Natural killer cell (primary cell): ENCODE results near the gene PNCK. TPM values are rescaled to one million over a fixed set of nuclear protein-coding genes. Genes with fewer than 3 reads are reported as not detected.

Experiments
- ATAC-seq, 3 donors: fragments of 150-1000 bp in 2 of 3; fragments of 200-7000 bp in 1 of 3; cut with Tn5 transposase; 1 replicate in 1 of 3; 2 replicates in 2 of 3; pipeline ENCODE4 v1.10.0; 2021; ENCODE audit warnings: mild to moderate bottlenecking in 2 of 3, moderate library complexity in 2 of 3
- DNase-seq, 2 donors: peaks; one replicate each; pipeline versions ENCODE4 v3.0.0 to v3.0.0-alpha.2; 2013 to 2021; ENCODE audit warnings: mixed read lengths in 1 of 2
- H3K27ac ChIP-seq: one replicate; pipeline ENCODE4 v1.5.1; 2013; ENCODE audit warnings: mild to moderate bottlenecking, low read length
- H3K27me3 ChIP-seq: one replicate; pipeline ENCODE4 v1.6.1; 2013; ENCODE audit warnings: low read length; ENCODE audit not compliant: control insufficient read depth, insufficient read depth
- H3K36me3 ChIP-seq: one replicate; pipeline ENCODE4 v1.6.1; 2013; ENCODE audit warnings: low read length; ENCODE audit not compliant: control insufficient read depth, insufficient read depth
- H3K4me1 ChIP-seq: one replicate; pipeline ENCODE4 v1.6.1; 2013; ENCODE audit warnings: low read length; ENCODE audit not compliant: control insufficient read depth, insufficient read depth
- H3K4me3 ChIP-seq: one replicate; pipeline ENCODE4 v1.5.1; 2013; ENCODE audit warnings: low read length
- H3K9me3 ChIP-seq: one replicate; pipeline ENCODE4 v1.6.1; 2013; ENCODE audit warnings: low read length; ENCODE audit not compliant: control insufficient read depth, insufficient read depth
- H3K27ac Mint-ChIP-seq, 2 donors: one replicate each; pipeline ENCODE4 v1.8.0; 2022; ENCODE audit warnings: mild to moderate bottlenecking in 2 of 2, mixed read lengths in 2 of 2, moderate library complexity in 1 of 2
- H3K27me3 Mint-ChIP-seq, 2 donors: one replicate each; pipeline ENCODE4 v1.8.0; 2022; ENCODE audit warnings: low read depth in 2 of 2, mixed read lengths in 2 of 2
- H3K36me3 Mint-ChIP-seq: one replicate; pipeline ENCODE4 v1.8.0; 2022; ENCODE audit warnings: mixed read lengths
- H3K4me1 Mint-ChIP-seq, 2 donors: one replicate each; pipeline ENCODE4 v1.8.0; 2022; ENCODE audit warnings: mixed read lengths in 2 of 2
- H3K4me3 Mint-ChIP-seq: one replicate; pipeline ENCODE4 v1.8.0; 2022; ENCODE audit warnings: mild to moderate bottlenecking, moderate library complexity, mixed read lengths
- H3K9me3 Mint-ChIP-seq, 2 donors: one replicate each; pipeline ENCODE4 v1.8.0; 2022; ENCODE audit warnings: mixed read lengths in 2 of 2
- CTCF ChIP-seq: fragments of 200-600 bp; IDR thresholded peaks from one replicate; pipeline ENCODE4 v1.8.0; 2022; ENCODE audit warnings: antibody characterized with exemption
- WGBS: methylation state at CpG from one replicate; pipeline ENCODE4 v1.1.7; 2013; ENCODE audit warnings: missing lambda C conversion rate; ENCODE audit not compliant: insufficient coverage; 5-methylcytosine and 5-hydroxymethylcytosine counted together
- intact Hi-C: fragments of 100-400 bp; cut with micrococcal nuclease; formaldehyde crosslinking; loops from one replicate; pipeline ENCODE4 v1.14.2; 2022
- total RNA-seq, 4 donors: library from RNA; stranded (reverse); fragments of 120-200 nt in 1 of 4; gene quantifications; one replicate each; pipeline versions ENCODE4 v1.2.3 to v1.2.4, GENCODE V29; 2013 to 2022

The PNCK gene
- total RNA-seq, 3 donors from 2014 or later (not counting 1 experiment from before 2014, with no cell fraction given), result 0.66 to 1.1 (median 0.97) TPM

- intact Hi-C loops, result no loop called here
- 85% methylated on average over 26 of the region's 28 CpGs for WGBS
- Histone ChIP-seq H3K36me3 (no peaks in the 10 kb centered on the region), H3K4me1 (peaks cover 7% of the 10 kb centered on the region), H3K27me3 (peaks cover 4% of the 10 kb centered on the region), H3K4me3 (no peak overlapping the region), H3K27ac (no peak overlapping the region), H3K9me3 (no peaks in the 10 kb centered on the region)
- no peak for TF ChIP-seq CTCF
- peaks cover 0 to 9% of the 10 kb centered on the region in 2 donors for H3K27me3 Mint-ChIP-seq
- DNase-seq (no peak), ATAC-seq (no peak)
- no peak overlapping the region for H3K27ac Mint-ChIP-seq
- H3K36me3 Mint-ChIP-seq, result no peaks in the 10 kb centered on the region
- H3K4me1 Mint-ChIP-seq, result no peaks in the 10 kb centered on the region
- no peak overlapping the region for H3K4me3 Mint-ChIP-seq
- no peaks in the 10 kb centered on the region for H3K9me3 Mint-ChIP-seq
Observed at GRCh38 chrX:153639177-153640044, 34.2 kb downstream of the PNCK start.

GRCh38 chrX:153638436-153639176, 35.0 kb downstream of the PNCK start:
- no peaks in the 10 kb centered on the region for H3K4me1 Mint-ChIP-seq
- intact Hi-C loops, result no loop called here
- Histone ChIP-seq H3K4me1 (peaks cover 3% of the 10 kb centered on the region), H3K4me3 (no peak overlapping the region), H3K9me3 (no peaks in the 10 kb centered on the region), H3K36me3 (no peaks in the 10 kb centered on the region), H3K27ac (no peak overlapping the region), H3K27me3 (peaks cover 4% of the 10 kb centered on the region)
- no peak for ATAC-seq
- 84% methylated on average over 13 of the region's 20 CpGs for WGBS
- H3K36me3 Mint-ChIP-seq, result no peaks in the 10 kb centered on the region
- H3K9me3 Mint-ChIP-seq, result no peaks in the 10 kb centered on the region
- peaks cover 0 to 9% of the 10 kb centered on the region in 2 donors for H3K27me3 Mint-ChIP-seq
- H3K4me3 Mint-ChIP-seq, result no peak overlapping the region
- no peak for DNase-seq
- no peak overlapping the region for H3K27ac Mint-ChIP-seq
- TF ChIP-seq CTCF, result no peak

GRCh38 chrX:153638041-153638371, 35.6 kb downstream of the PNCK start:
- no peaks in the 10 kb centered on the region for H3K36me3 Mint-ChIP-seq
- H3K4me3 ChIP-seq, result no peak overlapping the region
- no peaks in the 10 kb centered on the region for H3K9me3 Mint-ChIP-seq
- peaks cover 2% of the 10 kb centered on the region for H3K27me3 ChIP-seq
- no peak for TF ChIP-seq CTCF
- H3K27me3 Mint-ChIP-seq, result peaks cover 0 to 6% of the 10 kb centered on the region in 2 donors
- intact Hi-C loops, result no loop called here
- DNase-seq, result no peak
- no peaks in the 10 kb centered on the region for H3K4me1 ChIP-seq
- no peak overlapping the region for H3K4me3 Mint-ChIP-seq
- H3K4me1 Mint-ChIP-seq, result no peaks in the 10 kb centered on the region
- 80% methylated on average over 6 of the region's 6 CpGs for WGBS
- ATAC-seq, result no peak
- H3K27ac Mint-ChIP-seq, result no peak overlapping the region
- H3K36me3 ChIP-seq, result no peaks in the 10 kb centered on the region
- H3K9me3 ChIP-seq, result no peaks in the 10 kb centered on the region
- H3K27ac ChIP-seq, result no peak overlapping the region
